HG03039 (cell line): Measurements from ENCODE around the gene STT3B.

Experiments
- ATAC-seq: cut with Tn5 transposase; IDR thresholded peaks from one replicate; pipeline ENCODE4 v1.9.1; 2021; ENCODE audit warnings: mild to moderate bottlenecking, moderate library complexity; ENCODE audit not compliant: unreplicated experiment

STT3B gene

DNA sequence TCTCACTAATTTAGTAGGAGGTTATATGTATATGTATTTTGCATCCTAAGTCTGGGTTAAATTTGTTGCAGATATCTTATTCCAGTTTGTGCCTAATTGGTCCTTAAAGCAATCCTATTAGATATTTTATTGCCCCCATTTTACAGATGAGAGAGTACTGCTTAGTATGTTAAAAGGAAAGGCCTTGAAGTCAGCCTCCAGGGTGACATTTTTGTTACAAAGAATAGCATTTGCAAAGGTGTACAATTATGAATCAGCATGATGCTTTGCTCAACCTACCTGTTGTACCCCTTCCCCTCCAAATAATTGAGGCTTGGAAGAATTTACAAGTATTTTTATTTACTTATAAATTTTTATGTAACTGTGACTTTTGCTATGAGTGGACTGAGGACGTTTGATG, 14.0 kb downstream of the STT3B start:
- ATAC-seq: no peak

DNA sequence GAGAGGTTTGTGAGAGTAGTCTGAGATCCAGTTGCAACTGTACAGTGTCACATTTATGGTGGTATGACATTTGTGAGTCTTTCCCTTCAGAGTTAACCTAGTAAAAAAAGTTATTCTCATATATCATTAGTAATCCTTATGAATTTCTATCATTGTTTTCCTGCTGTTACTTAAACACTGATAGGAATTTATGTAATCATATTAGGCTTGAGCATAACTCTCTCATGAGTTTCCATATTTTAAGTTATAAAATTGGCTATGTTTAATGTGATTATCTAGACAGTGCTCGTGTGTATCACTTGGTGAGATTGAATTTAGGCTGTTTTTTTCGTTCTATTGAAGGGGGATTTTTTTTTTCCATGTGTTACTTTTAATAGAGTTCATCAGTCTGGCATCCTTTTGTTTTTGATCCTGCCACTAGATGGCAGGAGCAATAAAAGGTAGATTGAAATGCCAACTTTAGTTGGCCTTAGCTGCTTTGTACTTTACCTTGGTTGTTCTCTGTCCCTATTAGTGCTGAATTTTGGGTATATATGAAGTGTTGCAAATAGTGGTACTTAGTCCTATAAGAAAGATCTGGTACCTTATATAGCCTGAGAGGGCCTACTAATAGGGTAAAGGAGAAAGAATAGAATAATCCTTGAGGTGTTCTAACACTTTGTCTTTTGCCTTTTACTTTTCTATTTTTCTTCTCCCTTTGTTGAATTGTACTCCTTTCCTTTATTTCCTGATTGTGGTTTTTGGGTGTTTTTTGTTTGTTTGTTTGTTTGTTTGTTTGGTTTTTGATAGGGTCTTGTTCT, 17.9 kb downstream of the STT3B start:
- ATAC-seq: no peak

DNA sequence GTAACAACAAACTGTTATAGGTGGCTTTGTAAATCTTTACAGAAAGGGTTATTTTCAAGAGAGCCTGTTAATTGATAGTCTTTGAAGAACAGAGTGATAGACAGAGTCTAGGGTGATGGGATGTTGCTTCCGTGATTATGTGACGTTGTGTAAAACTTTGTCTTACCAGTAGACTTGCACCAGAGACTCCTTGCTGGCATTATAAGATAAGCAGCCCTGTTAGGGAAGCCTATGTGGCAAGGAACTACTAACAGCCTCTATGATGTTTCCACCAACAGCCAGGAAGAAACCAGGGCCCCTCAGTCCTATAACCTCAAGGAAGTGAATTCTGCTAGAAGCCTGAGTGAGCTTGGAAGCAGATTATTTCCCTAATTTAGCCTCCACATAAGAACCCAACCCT, 18.9 kb downstream of the STT3B start:
- ATAC-seq: no peak

DNA sequence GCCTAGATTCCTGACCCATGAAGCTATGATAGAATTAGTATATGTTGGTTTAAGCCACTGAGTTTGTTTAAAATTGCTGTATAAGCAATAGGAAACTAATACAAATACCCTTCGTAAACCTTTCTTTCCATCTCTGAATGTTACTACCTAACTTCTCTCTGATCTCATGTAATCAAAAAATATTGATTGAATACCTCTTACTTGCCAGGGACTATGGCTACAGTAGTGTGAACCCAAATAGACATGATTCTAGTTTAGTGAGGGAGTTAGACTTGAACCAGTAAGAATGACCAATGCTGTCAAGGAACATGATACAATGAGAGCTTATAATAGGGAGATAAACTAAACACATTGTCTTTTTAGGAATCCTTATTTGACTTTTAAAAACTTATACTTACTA, 19.4 kb downstream of the STT3B start:
- no peak for ATAC-seq

DNA sequence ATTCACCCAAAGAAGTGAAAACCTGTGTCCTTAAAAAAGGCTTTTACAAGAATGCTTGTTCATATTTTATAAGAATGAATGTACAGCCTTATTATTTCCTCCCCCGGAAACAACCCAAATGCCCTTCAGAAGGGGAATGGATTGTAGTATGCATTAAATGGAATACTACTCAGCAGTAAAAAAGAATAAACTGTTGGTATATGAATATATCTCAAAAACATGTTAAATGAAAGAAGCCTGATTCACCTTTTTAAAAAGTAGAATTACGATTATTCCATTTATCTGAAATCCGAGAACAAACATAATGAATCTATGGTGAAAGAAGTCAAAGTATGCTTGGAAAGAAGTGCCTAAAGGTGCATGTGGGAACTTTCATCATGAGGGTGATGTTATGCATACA, 20.5 kb downstream of the STT3B start:
- ATAC-seq: no peak

DNA sequence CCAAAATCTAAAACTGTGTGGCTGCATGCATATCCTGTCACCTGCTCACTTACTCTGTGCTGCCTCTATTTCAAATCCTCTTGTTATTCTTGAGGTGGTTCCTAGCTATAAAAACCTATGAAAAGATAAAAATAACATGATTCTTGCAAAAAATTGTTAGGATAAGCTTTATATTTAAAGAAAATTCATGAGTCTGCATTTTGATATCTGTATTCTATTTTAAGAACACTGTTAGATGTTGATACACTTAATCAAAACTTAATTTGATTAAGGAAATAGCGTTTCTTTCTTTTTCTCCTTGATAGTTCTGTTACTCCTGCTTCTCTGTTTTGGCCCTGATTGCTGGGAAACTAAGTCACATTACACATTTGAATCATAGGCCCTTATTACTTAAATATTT, 22.5 kb downstream of the STT3B start:
- ATAC-seq: no peak

DNA sequence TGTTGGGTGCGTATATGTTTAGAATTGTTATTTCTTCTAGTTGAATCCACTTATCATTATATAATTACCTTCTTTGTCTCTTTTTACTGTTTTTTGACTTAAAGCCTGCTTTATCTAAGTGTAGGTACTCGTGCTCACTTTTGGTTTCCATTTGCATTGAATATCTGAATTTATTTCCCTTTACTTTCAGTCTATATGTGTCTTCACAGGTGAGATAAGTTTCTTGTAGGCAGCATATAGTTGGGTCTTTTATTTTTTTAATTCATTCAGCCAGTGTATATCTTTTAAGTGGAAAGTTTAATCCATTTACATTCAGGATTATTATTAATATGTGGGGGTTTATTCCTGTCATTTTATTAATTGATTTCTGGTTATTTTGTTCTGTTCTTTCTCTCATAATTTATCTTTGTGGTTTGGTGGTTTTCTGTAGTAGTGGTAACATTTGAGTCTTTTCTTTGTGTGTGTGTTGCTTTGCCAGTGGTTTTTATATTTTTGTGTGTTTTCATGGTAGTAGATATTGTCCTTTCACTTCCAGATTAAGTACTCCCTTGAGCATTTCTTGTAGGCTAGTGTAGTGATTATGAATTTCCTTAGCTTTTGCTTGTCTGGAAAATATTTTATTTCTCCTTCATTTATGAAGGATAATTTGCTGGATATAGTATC, 27.3 kb downstream of the STT3B start:
- ATAC-seq: no peak

DNA sequence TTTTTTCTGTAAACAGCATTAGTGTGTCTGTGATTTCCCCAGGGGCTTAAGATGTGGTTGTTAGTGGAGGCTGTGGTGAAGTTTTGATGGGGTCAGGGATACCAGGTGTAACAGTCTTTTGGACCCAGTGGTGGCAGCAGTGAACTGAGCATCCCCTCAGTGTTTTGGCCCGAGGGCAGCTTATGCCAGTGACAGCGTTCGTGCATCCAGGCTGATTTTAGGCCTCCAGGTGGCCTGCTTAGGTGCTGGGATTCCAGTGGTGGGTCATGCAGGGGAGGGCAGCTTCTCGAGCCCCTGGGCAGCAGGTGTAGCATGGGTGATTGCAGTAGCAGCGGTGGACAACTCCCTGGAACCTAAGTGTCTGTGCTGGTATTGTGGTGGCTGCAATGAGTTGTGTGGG, 29.2 kb downstream of the STT3B start:
- ATAC-seq: no peak

DNA sequence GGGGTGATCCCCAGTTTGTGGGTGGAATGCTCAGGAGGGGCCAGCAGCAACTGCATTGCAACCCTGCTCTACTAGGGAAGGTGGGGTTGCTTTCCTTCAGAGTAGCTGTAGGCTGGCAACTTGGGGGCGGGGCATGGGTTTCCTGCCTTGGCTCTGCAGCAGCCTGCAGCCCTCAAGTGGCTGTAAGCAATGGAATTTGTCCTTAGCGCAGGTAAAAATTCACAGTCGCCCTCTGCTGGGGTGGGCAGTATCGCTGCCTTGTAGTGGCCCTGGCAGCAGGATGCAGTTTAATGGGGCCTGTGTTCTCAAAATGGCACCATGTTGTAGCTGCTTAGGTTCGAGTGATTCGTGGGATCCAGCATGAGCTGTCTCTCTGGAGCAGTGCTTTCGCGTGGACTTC, 29.8 kb downstream of the STT3B start:
- ATAC-seq: no peak

DNA sequence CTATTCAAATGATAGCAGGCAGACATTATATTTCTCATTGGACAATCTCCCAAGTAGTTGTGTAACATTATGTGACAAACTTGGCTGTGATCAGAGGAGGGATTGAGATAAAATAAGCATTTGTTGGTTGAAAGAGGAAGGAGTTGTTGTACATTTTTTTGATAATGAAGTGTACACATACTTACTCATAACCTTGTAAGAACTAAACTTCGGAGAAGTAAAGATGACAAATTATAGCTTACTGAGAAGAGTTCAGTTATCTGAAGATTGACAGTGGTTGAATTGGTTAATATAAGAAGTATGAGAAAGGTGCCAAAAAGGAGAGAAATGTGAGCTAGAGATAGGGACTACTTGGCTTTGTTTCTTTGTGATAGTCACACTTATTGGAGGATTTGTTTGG, 32.6 kb downstream of the STT3B start:
- no peak for ATAC-seq

DNA sequence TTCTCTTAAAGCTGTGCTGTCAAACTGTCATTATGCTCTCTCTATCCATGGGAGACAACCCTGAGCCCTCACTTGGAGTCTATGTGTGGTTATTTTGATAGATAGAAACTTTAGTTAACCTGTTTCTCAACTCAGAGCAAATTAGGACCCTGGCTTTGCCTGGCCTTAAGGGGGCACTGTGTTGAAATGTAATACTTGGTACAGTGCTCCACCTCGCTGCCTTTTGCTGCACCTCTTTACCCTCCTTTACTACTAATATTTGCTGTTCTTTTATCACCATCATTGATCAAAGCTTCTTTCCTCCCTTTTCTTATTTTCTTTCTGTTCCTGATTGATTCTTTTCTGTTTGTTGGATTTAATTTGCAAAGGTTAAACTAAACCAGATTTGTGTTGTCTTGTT, 34.3 kb downstream of the STT3B start:
- no peak for ATAC-seq

DNA sequence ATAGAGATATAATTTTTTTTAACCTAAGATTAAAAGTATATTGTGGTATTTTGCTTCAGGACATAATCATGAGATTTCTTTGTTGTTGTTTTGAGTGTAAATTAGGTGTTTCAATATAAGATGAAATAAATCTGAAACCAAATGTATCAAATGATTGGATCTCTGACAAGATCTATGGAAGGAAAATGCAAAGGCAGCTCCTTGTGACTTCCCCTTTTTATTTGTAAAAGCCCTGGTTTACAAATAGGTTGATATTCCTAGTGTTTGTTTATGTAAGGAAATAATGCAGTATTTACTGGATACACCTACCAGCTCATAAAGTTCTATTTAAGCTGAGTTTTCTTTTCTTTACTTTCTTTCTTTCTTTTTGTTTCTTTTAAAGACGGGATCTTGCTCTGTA, 35.9 kb downstream of the STT3B start:
- ATAC-seq: no peak

DNA sequence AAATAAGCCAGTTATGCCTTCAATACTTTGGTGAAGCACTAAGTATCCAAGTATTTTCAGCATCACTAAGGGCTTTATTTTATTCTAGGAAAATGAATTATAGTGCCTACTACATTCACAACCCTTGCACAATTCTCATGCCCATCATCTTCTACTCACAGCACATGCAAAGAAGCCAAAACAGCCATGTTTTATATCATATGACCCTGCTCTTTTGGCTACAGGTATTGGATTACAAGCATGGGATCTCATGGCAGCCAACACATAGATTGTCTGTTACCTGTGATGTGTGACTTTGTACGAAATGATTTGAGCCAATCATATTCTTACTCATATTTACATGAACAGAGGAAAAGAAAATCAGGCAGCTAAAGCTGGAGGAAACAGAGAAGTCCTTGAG, 38.6 kb downstream of the STT3B start:
- ATAC-seq: no peak

DNA sequence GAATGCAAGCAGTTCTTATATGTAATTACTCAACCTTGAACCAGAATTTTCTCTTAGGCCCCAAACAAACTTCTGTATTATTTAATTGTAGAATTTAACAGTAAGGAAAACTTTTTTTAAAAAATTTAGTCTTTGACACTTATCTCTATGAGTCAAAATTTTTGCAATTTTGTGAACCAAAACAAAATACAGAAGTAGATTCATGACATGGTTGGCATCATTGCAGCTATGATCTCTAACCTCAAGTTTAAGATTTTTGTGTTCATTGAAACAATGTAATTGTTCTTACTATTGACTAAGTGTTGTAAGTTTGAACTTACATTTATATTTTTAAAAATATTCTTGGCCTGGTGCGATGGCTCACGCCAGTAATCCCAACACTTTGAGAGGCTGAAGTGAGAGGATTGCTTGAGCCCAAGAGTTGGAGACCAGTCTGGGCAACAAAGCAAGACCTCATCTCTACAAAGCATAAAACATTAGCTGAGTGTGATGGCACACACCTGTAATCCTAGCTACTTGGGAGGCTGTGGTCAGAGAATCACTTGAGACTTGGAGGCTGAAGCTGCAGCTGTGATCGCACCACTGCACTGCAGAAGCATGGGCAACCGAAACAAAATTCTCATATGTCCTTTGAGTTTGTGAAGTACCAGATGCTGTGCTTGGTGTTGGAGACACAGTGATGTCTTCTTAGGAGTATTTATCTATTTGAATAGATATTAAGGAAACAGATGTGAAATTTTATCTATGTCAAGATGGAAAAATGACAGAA, 39.7 kb downstream of the STT3B start:
- ATAC-seq: no peak

DNA sequence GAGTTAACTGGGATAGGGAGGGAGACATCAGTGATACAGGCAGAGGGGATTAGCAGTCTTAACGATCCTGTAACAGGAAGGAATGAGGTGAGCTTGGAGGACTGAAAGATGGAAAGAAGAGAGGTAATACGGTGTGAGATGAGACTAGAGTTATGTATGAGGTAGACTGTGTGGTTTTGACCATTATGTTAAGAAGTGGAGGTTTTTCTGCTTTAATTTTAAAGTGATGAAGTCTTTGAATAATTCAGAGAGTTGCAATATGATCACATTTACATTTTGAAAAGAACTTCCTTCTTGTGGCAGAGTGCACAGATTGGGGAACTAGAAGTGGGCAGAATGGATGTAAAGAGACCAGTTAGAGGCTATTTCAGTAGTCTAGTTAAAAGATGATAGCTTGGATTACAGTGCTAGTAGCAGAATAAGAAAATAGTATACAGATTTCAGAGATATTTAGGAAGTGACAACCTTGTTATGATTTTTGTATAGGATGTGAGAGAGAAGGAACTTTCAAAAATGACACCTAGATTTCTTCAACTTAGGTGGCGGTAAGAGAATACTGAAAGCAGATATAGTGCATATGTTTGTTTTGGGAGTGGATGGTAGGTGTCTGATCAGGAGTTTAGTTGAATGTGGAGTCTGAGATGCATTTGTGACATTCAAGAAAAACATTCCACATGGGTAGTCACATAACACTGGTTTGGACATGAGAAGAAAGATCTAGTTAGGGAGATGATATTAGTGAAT, 40.5 kb downstream of the STT3B start:
- no peak for ATAC-seq

DNA sequence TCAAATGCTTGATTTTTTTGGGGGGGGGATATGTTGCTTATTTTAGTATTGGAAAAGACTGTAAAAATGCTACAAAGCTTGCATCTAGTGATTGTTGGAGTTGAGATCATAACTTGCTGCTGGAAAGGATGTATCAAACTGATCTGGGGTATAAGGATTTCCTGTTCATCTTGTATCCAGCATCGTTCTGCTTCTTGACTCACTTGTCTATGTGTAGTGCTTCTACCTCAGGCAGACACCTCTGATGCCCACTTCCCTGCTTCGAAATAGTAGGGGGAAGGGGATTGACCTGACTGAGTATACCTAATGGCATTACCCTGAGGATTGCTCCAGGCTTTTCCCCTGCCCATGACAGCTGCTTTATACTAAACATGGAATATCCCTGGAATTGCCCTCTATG, 42.7 kb downstream of the STT3B start:
- ATAC-seq: no peak

DNA sequence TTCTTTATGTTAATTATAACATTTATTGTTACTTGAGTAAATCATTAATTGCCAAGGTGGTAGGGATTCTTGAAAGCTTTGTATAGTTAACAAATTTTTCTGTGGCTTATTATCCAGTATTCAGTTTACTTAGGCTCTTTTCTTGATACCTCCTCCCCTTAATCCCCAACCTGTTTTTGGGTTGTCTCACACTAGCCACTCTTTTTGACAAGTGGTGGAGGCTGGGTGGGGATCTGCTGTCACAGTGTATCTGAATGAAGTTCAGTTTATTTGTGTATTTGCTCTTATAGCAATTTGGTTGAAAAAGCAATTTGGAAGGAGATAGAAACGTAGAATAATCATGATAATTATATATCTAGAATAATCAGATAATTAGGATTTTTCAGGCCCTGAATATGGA, 43.8 kb downstream of the STT3B start:
- no peak for ATAC-seq

DNA sequence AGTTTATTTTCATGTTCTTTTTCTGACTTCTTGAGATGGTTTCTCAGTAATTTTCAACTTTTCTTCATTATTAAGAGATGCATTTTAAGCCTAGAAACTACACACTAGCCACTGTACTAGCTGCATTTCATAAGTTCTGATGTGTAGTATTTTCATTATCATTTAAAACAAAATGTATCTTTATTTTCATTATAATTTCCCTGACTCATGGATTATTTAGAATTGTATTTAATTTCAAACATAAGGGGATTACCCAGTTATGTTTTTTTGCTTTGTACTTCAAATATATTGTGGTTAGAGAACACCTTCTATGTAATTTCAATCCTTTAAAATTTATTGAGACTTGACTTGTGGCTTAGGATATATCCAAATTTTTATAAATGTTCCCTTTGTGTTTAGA, 44.5 kb downstream of the STT3B start:
- ATAC-seq: no peak

DNA sequence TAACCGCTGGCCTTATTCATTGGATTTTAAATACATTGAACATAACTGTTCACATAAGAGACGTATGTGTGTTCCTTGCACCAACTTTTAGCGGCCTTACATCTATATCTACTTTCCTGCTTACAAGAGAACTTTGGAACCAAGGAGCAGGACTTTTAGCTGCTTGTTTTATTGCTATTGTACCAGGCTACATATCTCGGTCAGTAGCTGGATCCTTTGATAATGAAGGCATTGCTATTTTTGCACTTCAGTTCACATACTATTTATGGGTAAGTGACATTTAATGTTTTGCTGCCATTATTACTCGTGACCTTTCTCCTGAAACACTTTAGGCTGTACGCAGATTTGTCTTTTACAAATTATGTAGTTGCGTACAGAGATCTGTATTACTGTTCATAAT, 47.1 kb downstream of the STT3B start:
- ATAC-seq: no peak

DNA sequence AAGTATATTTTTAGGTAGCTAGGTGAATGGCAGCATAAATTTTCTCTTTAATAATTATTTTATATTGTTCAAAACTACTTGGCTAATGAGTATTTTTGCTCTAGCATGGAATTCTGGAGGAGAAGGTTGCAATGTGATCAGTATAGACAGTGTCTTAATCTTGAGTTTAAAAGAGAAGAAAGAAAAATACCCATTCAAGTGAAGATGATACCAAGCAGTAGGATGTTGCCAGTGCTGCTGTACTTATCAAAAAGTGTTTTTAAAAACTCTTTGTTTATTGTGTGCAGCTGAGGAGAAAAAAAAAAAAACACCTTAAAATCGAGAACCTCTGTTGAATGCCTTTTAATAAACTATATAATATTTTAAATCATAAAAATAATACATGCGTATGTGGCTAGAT, 47.9 kb downstream of the STT3B start:
- no peak for ATAC-seq

DNA sequence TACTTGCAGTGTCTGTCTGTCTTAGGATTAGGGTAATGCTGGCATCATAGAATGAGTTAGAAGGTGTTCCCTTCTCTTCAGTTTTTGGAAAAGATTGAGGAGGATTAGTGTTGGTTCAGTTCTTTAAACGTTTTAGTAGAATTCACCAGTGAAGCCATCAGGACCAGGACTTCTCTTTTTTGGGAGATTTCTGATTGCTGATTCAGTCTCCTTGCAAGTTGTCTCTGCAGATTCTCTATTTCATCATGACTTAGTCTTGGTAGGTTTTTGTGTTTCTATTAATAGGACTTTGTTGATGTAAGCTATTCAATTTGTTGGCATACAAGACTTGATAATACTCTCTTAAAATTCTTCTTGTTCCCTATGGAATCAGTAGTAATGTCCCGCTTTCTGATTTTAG, 48.9 kb downstream of the STT3B start:
- no peak for ATAC-seq
